Vagina (tissue), 2 donors: ENCODE measurements around the gene SORCS2. TPM values are rescaled to one million over a fixed set of nuclear protein-coding genes. Genes with fewer than 3 reads are reported as not detected.
A peak's percentile ranks its signal among the peaks of the same experiment; 100 is the strongest.

ENCODE experiments used
- DNase-seq, 2 donors: peaks; one replicate each; pipeline ENCODE4 v3.0.0-alpha.2; 2017; ENCODE audit errors: extremely low spot score in 2 of 2
- H3K27ac ChIP-seq: fragments of 200-600 bp; sonication (generic); one replicate; pipeline ENCODE4 v1.5.1; 2019
- H3K27me3 ChIP-seq: fragments of 200-600 bp; sonication (generic); one replicate; pipeline ENCODE4 v1.5.1; 2019
- H3K36me3 ChIP-seq, 2 donors: fragments of 200-600 bp; sonication (generic); one replicate each; pipeline ENCODE4 v1.5.1; 2017 to 2019
- H3K4me1 ChIP-seq: fragments of 200-600 bp; sonication (generic); one replicate; pipeline ENCODE4 v1.5.1; 2019
- H3K4me3 ChIP-seq, 2 donors: fragments of 200-600 bp; sonication (generic); 1 replicate in 1 of 2; 2 replicates in 1 of 2; pipeline ENCODE4 v1.5.1; 2016 to 2019
- H3K9me3 ChIP-seq: fragments of 200-600 bp; sonication (generic); one replicate; pipeline ENCODE4 v1.5.1; 2019
- POLR2A ChIP-seq, 2 donors: fragments of 450-650 bp; IDR thresholded peaks; one replicate each; pipeline ENCODE4 v1.6.1; 2017; ENCODE audit warnings: antibody characterized with exemption in 2 of 2, mild to moderate bottlenecking in 2 of 2, moderate library complexity in 2 of 2
- POLR2AphosphoS5 ChIP-seq, 2 donors: sonication (generic); formaldehyde crosslinking; IDR thresholded peaks; one replicate each; pipeline ENCODE4 v1.9.0; 2017; ENCODE audit warnings: antibody characterized with exemption in 2 of 2, mild to moderate bottlenecking in 2 of 2, low read depth in 1 of 2; ENCODE audit not compliant: insufficient read depth in 1 of 2
- intact Hi-C: fragments of 100-400 bp; cut with DNase I; formaldehyde crosslinking; loops from one replicate; pipeline ENCODE4 v1.15.1; 2023
- total RNA-seq: library from RNA; depleted of rRNA; stranded (reverse); fragments of >200 nt; gene quantifications from one replicate; pipeline ENCODE4 v1.2.3, GENCODE V29; 2016
- TF ChIP-seq, protein P1 (sequence below), 3 experiments: fragments of 450-650 bp in 2 of 3; fragments of 200-600 bp in 1 of 3; sonication (generic) in 1 of 3; IDR thresholded peaks; one replicate each; pipeline ENCODE4 v1.5.1; 2017 to 2019; ENCODE audit warnings: antibody characterized with exemption in 3 of 3, mild to moderate bottlenecking in 2 of 3, moderate library complexity in 2 of 3

The SORCS2 gene
- total RNA-seq, 1 donor from 2014 or later = 5.4 TPM

DNA sequence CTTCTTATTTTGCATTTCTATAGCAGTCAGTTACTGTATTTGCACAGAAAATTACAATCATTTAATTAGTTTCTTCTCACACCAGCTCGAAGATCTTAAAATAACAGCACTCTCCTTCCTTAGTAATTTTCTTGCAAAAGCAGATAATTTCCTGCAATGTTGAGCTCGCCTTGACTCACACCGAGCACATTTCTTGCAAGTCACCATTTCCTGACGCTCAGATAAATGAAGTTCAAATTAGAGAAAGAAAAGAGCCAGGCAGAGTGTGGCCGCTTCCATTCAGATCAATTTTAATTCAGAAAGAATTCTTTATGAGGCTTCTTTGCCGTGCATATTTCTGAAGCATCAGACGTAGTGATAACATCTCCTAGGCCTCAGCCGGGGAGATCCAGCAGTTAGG lies 10.1 kb downstream of the SORCS2 start:
- Histone ChIP-seq H3K27me3 (no peaks in the 10 kb centered on the region), H3K36me3 (no peaks in the 10 kb centered on the region), H3K9me3 (no peaks in the 10 kb centered on the region), H3K27ac (peak overlapping the region; percentile 72), H3K4me3 (no peak overlapping the region), H3K4me1 (peaks cover 42% of the 10 kb centered on the region)
- intact Hi-C loops = no loop called here
- DNase-seq = no peak
- no peak for TF ChIP-seq POLR2AphosphoS5 (IDR thresholded peaks at IDR 0.05; ENCODE audit: insufficient read depth in 1 of 2, low read depth in 1 of 2)
- TF ChIP-seq, protein P1, sequence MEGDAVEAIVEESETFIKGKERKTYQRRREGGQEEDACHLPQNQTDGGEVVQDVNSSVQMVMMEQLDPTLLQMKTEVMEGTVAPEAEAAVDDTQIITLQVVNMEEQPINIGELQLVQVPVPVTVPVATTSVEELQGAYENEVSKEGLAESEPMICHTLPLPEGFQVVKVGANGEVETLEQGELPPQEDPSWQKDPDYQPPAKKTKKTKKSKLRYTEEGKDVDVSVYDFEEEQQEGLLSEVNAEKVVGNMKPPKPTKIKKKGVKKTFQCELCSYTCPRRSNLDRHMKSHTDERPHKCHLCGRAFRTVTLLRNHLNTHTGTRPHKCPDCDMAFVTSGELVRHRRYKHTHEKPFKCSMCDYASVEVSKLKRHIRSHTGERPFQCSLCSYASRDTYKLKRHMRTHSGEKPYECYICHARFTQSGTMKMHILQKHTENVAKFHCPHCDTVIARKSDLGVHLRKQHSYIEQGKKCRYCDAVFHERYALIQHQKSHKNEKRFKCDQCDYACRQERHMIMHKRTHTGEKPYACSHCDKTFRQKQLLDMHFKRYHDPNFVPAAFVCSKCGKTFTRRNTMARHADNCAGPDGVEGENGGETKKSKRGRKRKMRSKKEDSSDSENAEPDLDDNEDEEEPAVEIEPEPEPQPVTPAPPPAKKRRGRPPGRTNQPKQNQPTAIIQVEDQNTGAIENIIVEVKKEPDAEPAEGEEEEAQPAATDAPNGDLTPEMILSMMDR (IDR thresholded peaks at IDR 0.05) = no peak
- no peak for TF ChIP-seq POLR2A (IDR thresholded peaks at IDR 0.05)

GRCh38 chr4:7204656-7205387 lies 12.5 kb downstream of the SORCS2 start:
- no peak for DNase-seq
- intact Hi-C loops = loop anchor here (5.0 kb wide), 1 partner anchor 42 kb away; no protein-coding TSS in a partner anchor

GRCh38 chr4:7206385-7206784 lies 14.0 kb downstream of the SORCS2 start:
- Histone ChIP-seq H3K4me1 (peaks cover 54% of the 10 kb centered on the region), H3K27ac (peak overlapping the region; percentile 86), H3K27me3 (no peaks in the 10 kb centered on the region), H3K9me3 (no peaks in the 10 kb centered on the region), H3K36me3 (no peaks in the 10 kb centered on the region), H3K4me3 (no peak overlapping the region)
- intact Hi-C loops = loop anchor here (5.0 kb wide), 1 partner anchor 41 kb away; no protein-coding TSS in a partner anchor
- no peak for DNase-seq
- no peak for TF ChIP-seq POLR2AphosphoS5 (IDR thresholded peaks at IDR 0.05; ENCODE audit: insufficient read depth in 1 of 2, low read depth in 1 of 2)
- TF ChIP-seq, protein P1 (IDR thresholded peaks at IDR 0.05) = no peak
- no peak for TF ChIP-seq POLR2A (IDR thresholded peaks at IDR 0.05)

More at GRCh38 chr4:7204656-7205387, 12.5 kb downstream of the SORCS2 start:
- no peak overlapping the region for H3K4me3 ChIP-seq
- H3K36me3 ChIP-seq = no peaks in the 10 kb centered on the region
- H3K27ac ChIP-seq = no peak overlapping the region
- H3K4me1 ChIP-seq = peaks cover 57% of the 10 kb centered on the region
- no peaks in the 10 kb centered on the region for H3K27me3 ChIP-seq
- H3K9me3 ChIP-seq = no peaks in the 10 kb centered on the region
- TF ChIP-seq POLR2AphosphoS5 (IDR thresholded peaks at IDR 0.05; ENCODE audit: insufficient read depth in 1 of 2, low read depth in 1 of 2) (no peak), POLR2A (IDR thresholded peaks at IDR 0.05) (no peak)
- TF ChIP-seq, protein P1 (IDR thresholded peaks at IDR 0.05) = no peak

DNA sequence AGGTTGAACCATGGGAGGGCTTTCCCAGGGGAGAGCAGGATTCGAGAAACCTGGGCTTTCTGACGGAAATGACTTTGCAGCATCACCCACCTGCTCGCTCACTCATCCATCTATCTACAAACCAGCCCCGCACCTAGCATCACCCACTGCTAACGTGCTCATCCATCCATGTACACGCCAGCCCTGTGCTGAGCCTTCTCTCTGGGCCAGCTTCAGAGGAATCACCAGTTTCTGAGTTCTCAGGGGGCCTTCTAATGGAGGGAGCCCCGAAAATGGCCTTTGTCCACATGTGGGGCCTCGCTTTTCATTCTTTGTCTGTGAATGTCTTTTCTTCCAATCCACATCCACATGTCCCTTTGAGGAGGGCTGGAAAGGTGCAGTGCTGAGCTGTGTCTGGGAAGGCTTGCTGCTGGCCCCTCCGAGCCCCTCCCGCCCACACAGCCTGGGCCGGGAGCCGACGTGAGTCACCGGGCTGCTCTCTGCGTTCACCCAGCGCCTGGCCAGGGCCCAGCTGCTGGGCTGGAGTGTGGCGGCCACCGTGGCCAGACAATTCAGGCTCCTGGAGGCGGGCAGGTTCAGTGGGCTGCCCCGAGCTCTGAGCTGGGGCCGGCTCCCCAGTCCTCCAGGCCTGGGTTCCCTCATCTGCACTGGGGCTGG lies 14.7 kb downstream of the SORCS2 start:
- no peak for DNase-seq
- Histone ChIP-seq H3K27ac (peak overlapping the region; percentile 86), H3K4me3 (no peak overlapping the region), H3K36me3 (no peaks in the 10 kb centered on the region), H3K9me3 (no peaks in the 10 kb centered on the region), H3K27me3 (no peaks in the 10 kb centered on the region), H3K4me1 (peaks cover 53% of the 10 kb centered on the region)
- peak in 1 of 2 donors; percentile 80 for TF ChIP-seq POLR2AphosphoS5 (IDR thresholded peaks at IDR 0.05; ENCODE audit: insufficient read depth in 1 of 2, low read depth in 1 of 2)
- TF ChIP-seq POLR2A (IDR thresholded peaks at IDR 0.05) = no peak
- TF ChIP-seq, protein P1 (IDR thresholded peaks at IDR 0.05) = no peak
- intact Hi-C loops = loop anchor here (5.0 kb wide), 1 partner anchor 40 kb away; no protein-coding TSS in a partner anchor
